Pancreas (tissue), 10 donors: Measurements from ENCODE around the gene LRRTM3. TPM values are rescaled to one million over a fixed set of nuclear protein-coding genes. Genes with fewer than 3 reads are reported as not detected.

ENCODE experiments used
- ATAC-seq, 4 donors: fragments of 200-7000 bp; cut with Tn5 transposase; one replicate each; pipeline versions ENCODE4 v1.8.0 to v1.9.1; 2020; ENCODE audit warnings: mild to moderate bottlenecking in 4 of 4, moderate library complexity in 4 of 4
- DNase-seq, 6 donors: peaks; one replicate each; pipeline ENCODE4 v3.0.0-alpha.2; 2020
- FAIRE-seq: peaks from 2 replicates; lab custom pipeline; 2012; peaks lifted over from hg19 to GRCh38; lab: Jason Lieb, UNC
- H3K27ac ChIP-seq, 4 donors: fragments of 200-600 bp; sonication (generic); 1 replicate in 3 of 4; 2 replicates in 1 of 4; pipeline versions ENCODE4 v1.5.0 to v1.8.0; 2020
- H3K27me3 ChIP-seq, 4 donors: fragments of 200-600 bp; one replicate each; pipeline ENCODE4 v1.8.0; 2021
- H3K36me3 ChIP-seq, 3 donors: fragments of 200-600 bp; sonication (generic) in 1 of 3; one replicate each; pipeline versions ENCODE4 v1.5.0 to v1.8.0; 2020 to 2021
- H3K4me1 ChIP-seq, 3 donors: fragments of 200-600 bp; one replicate each; pipeline ENCODE4 v1.8.0; 2021
- H3K4me3 ChIP-seq, 4 donors: fragments of 200-600 bp; sonication (generic) in 2 of 4; one replicate each; pipeline versions ENCODE4 v1.5.0 to v1.8.0; 2020 to 2021
- H3K9me3 ChIP-seq, 4 donors: fragments of 200-600 bp; one replicate each; pipeline ENCODE4 v1.8.0; 2021
- WGBS, 2 donors: extraction: QIAGEN DNeasy Blood & Tissue Kit; methylation state at CpG; one replicate each; pipeline ENCODE4 v1.1.7; 2013; 5-methylcytosine and 5-hydroxymethylcytosine counted together
- intact Hi-C, 3 donors: fragments of 100-400 bp; cut with DNase I; formaldehyde crosslinking; loops; one replicate each; pipeline versions ENCODE4 v1.11.1 to v1.14.2; 2022
- polyA plus RNA-seq, 2 donors: library from polyadenylated mRNA; stranded (reverse); fragments of 200-250 nt; gene quantifications; one replicate each; pipeline ENCODE4 v1.2.3, GENCODE V29; 2013
- total RNA-seq, 6 donors: library from RNA; stranded (reverse); fragmentation: NEBNext Ultra II Directional in 4 of 6; extraction: Animal tissue kit (Norgen Biotek cat#: 25700) in 4 of 6; gene quantifications; one replicate each; pipeline versions ENCODE4 v1.2.1 to v1.2.4, GENCODE V29; 2021 to 2023
- TF ChIP-seq, protein P1 (sequence below), 4 donors: fragments of 200-600 bp; sonication (generic) in 3 of 4; IDR thresholded peaks; one replicate each; pipeline versions ENCODE4 v1.5.0 to v1.8.0; 2021; ENCODE audit warnings: antibody characterized with exemption in 4 of 4
- donor health status: healthy with polysubstance abuse.
- donor health status: DM: no; HTN: no; CAD: no; lungs with moderate emphysema.
- donor health status: DM: no; HTN: no; CAD: no.
- donor health status: control.
- donor health status: control.
- donor health status: Bipolar disorder and iron deficiency.
- donor health status: DM: yes; HTN: yes; CAD: no.
- donor health status: DM: no; HTN: no; CAD: no.
- donor health status: DM: no; HTN: no; CAD: no.
- donor health status: DM: yes; HTN: yes; CAD: no.

The LRRTM3 gene
- total and polyA plus RNA-seq, 8 donors = 0.25 to 2.5 (median 0.72) TPM

- TF ChIP-seq, protein P1, sequence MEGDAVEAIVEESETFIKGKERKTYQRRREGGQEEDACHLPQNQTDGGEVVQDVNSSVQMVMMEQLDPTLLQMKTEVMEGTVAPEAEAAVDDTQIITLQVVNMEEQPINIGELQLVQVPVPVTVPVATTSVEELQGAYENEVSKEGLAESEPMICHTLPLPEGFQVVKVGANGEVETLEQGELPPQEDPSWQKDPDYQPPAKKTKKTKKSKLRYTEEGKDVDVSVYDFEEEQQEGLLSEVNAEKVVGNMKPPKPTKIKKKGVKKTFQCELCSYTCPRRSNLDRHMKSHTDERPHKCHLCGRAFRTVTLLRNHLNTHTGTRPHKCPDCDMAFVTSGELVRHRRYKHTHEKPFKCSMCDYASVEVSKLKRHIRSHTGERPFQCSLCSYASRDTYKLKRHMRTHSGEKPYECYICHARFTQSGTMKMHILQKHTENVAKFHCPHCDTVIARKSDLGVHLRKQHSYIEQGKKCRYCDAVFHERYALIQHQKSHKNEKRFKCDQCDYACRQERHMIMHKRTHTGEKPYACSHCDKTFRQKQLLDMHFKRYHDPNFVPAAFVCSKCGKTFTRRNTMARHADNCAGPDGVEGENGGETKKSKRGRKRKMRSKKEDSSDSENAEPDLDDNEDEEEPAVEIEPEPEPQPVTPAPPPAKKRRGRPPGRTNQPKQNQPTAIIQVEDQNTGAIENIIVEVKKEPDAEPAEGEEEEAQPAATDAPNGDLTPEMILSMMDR (IDR thresholded peaks at IDR 0.05) = no peak
- FAIRE-seq (no peak), DNase-seq (no peak), ATAC-seq (no peak)
- Histone ChIP-seq H3K36me3 (no peaks in the 10 kb centered on the region), H3K27ac (no peak overlapping the region), H3K27me3 (no peaks in the 10 kb centered on the region), H3K4me1 (no peaks in the 10 kb centered on the region), H3K4me3 (no peak overlapping the region), H3K9me3 (no peaks in the 10 kb centered on the region)
- intact Hi-C loops = no loop called here
- WGBS, 2 donors = 82 to 91% methylated on average over 3 of the region's 3 CpGs
Observed at GRCh38 chr10:67100951-67101350, 175.1 kb downstream of the LRRTM3 start.

GRCh38 chr10:67107670-67108069, 181.8 kb downstream of the LRRTM3 start:
- TF ChIP-seq, protein P1 (IDR thresholded peaks at IDR 0.05) = no peak
- 89 to 90% methylated on average over 3 of the region's 3 CpGs for WGBS, 2 donors
- peak in 2 of 6 donors; percentile 3 to 9 for DNase-seq
- intact Hi-C loops = no loop called here
- ATAC-seq = no peak
- Histone ChIP-seq H3K27ac (no peak overlapping the region), H3K4me3 (no peak overlapping the region), H3K9me3 (no peaks in the 10 kb centered on the region), H3K27me3 (no peaks in the 10 kb centered on the region), H3K36me3 (no peaks in the 10 kb centered on the region), H3K4me1 (no peaks in the 10 kb centered on the region)
- no peak for FAIRE-seq

- H3K4me3 ChIP-seq = no peak overlapping the region
- H3K36me3 ChIP-seq = no peaks in the 10 kb centered on the region
- H3K27me3 ChIP-seq = no peaks in the 10 kb centered on the region
- no peak overlapping the region for H3K27ac ChIP-seq
- no peaks in the 10 kb centered on the region for H3K9me3 ChIP-seq
- intact Hi-C loops = no loop called here
- DNase-seq (no peak), ATAC-seq (no peak), FAIRE-seq (no peak)
- TF ChIP-seq, protein P1 (IDR thresholded peaks at IDR 0.05) = no peak
- H3K4me1 ChIP-seq = no peaks in the 10 kb centered on the region
Observed at GRCh38 chr10:67110286-67110685, 184.4 kb downstream of the LRRTM3 start.

- H3K27me3 ChIP-seq = no peaks in the 10 kb centered on the region
- intact Hi-C loops = no loop called here
- ATAC-seq (no peak), DNase-seq (no peak), FAIRE-seq (no peak)
- TF ChIP-seq, protein P1 (IDR thresholded peaks at IDR 0.05) = no peak
- no peak overlapping the region for H3K27ac ChIP-seq
- H3K36me3 ChIP-seq = no peaks in the 10 kb centered on the region
- 94 to 100% methylated on average over 1 of the region's 1 CpG for WGBS, 2 donors
- peaks cover 0 to 2% (median 0%) of the 10 kb centered on the region in 3 donors for H3K4me1 ChIP-seq
- H3K9me3 ChIP-seq = no peaks in the 10 kb centered on the region
- no peak overlapping the region for H3K4me3 ChIP-seq
Observed at GRCh38 chr10:67112765-67113164, 186.9 kb downstream of the LRRTM3 start.

GRCh38 chr10:67114945-67115344, 189.1 kb downstream of the LRRTM3 start:
- Histone ChIP-seq H3K36me3 (no peaks in the 10 kb centered on the region), H3K4me1 (peaks cover 0 to 2% (median 0%) of the 10 kb centered on the region in 3 donors), H3K27ac (no peak overlapping the region), H3K27me3 (no peaks in the 10 kb centered on the region), H3K9me3 (no peaks in the 10 kb centered on the region), H3K4me3 (no peak overlapping the region)
- FAIRE-seq = no peak
- no peak for DNase-seq
- WGBS, 2 donors = 24 to 32% methylated on average over 2 of the region's 2 CpGs
- intact Hi-C loops = no loop called here
- TF ChIP-seq, protein P1 (IDR thresholded peaks at IDR 0.05) = no peak
- peak in 3 of 4 donors; percentile 91 to 94 (median 93) for ATAC-seq
